ENCODE measurements around the gene BHLHE40. TPM values are rescaled to one million over a fixed set of nuclear protein-coding genes. Genes with fewer than 3 reads are reported as not detected.

Gene BHLHE40
- total and polyA plus RNA-seq, 10 of the 15 experiments (the other 5 are each of a cell fraction or from before 2014, with no cell fraction given): 25.2 to 106 (median 51.4) TPM

DNA sequence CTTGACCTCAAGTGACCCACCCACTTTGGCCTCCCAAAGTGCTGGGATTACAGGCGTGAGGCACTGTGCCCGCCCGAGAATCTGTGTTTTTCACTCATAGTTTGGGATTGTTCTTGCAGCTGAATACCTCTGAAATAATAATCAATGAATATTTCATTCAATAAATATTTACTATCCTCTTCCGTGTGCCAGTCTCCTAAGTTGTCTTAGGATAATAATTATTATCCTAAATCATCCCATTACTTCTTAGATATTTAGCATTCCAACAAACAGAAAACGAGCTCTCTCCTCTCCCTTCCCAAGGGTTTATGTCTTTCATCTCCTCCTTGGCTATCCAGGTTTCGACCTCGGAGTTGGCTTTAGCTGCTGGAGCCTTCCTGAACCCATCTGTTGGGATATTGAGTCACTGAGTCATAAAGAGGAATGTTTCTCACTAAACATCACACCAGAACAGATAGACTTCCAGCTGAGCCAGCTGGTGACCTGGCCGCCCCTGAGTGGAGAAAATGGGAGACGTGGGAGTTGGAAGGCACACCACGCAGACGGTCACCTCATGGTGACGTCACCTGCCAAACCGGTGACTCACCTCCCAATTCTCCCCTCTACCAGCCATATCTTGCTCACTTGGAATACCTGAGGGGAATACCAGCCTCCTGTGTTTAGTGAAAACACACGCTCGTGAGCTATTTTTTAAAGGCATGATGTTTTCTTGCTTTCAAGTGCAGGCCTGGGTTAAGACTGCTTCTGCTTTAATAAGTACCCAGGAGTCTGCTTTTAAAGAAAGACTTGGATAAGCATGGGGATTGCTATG, 43.9 kb downstream of the BHLHE40 start:
- H3K4me1 ChIP-seq (ENCODE audit: control insufficient read depth, insufficient read depth, low read length): peaks cover 42% of the 10 kb centered on the region
- 0 out of 2 replicates have a peak overlapping the region, but pooled peaks have one; percentile 18 for H3K27ac ChIP-seq (ENCODE audit: control insufficient read depth, insufficient read depth)
- H2AFZ ChIP-seq (ENCODE audit: control insufficient read depth, low read depth, low read length): peak overlapping the region; percentile 15; the same call in 1 of the 2 replicates
- BruUV-seq (replicated peaks): no TSS peak
- no peaks in the 10 kb centered on the region for H3K27me3 ChIP-seq (replicated peaks in 1 of 2; ENCODE audit: control insufficient read depth in 2 of 2, insufficient read depth in 2 of 2, low read length in 1 of 2)
- no peaks in the 10 kb centered on the region for H3K36me3 ChIP-seq (ENCODE audit: control insufficient read depth in 2 of 2, insufficient read depth in 2 of 2, low read length in 1 of 2)
- ATAC-seq (peak; percentile 8), DNase-seq (ENCODE audit: low read depth, low spot score) (no peak), FAIRE-seq (no peak)
- peaks cover 2% of the 10 kb centered on the region; the same call in 2 of the 3 replicates for H3K9me3 ChIP-seq (replicated peaks; ENCODE audit: control insufficient read depth, insufficient read depth, low read length)
- peak overlapping the region; percentile 28; the same call in 1 of the 2 replicates for H3K4me2 ChIP-seq (ENCODE audit: control insufficient read depth, insufficient read depth)
- no peaks in the 10 kb centered on the region for H4K20me1 ChIP-seq (ENCODE audit: control insufficient read depth, insufficient read depth)
- whole genome bisulfite sequencing (ENCODE audit: insufficient coverage, insufficient replicate concordance, low lambda C conversion rate, missing lambda C conversion rate): 47% methylated on average over 15 of the region's 15 CpGs
- ChIA-PET CTCF (interaction anchor here (0.6 to 7.5 kb wide), 15 partner anchors 10 to 312 kb away, joined by 3 to 63 read pairs (median 9); no protein-coding TSS in a partner anchor), POLR2A (interaction anchor here (0.6 to 8.5 kb wide), 16 partner anchors 11 to 1935 kb away, joined by 3 to 94 read pairs (median 5); partner anchors contain the start of gene BHLHE40), RAD21 (ENCODE audit: unreplicated experiment) (interaction anchor here (0.5 to 10.7 kb wide), 18 partner anchors 9 to 519 kb away, joined by 3 to 194 read pairs (median 4); partner anchors contain the start of gene BHLHE40), SMC1A (ENCODE audit: uncharacterized antibody, unreplicated experiment) (interaction anchor here (0.6 to 10.0 kb wide), 25 partner anchors 9 to 312 kb away, joined by 3 to 163 read pairs (median 6); partner anchors contain the start of gene BHLHE40)
- intact Hi-C loops (cut with micrococcal nuclease; ENCODE audit: unreplicated experiment): loop anchor here (2.0 kb wide), 1 partner anchor 16 kb away; no protein-coding TSS in a partner anchor
- H3K79me2 ChIP-seq (ENCODE audit: control insufficient read depth, insufficient read depth, low read length): no peaks in the 10 kb centered on the region
- H3K4me3 ChIP-seq: no peak overlapping the region
- in situ Hi-C loops (cut with MboI): no loop called here
- no peak overlapping the region for H3K9ac ChIP-seq (ENCODE audit: control insufficient read depth, insufficient read depth, low read length)
- TF ChIP-seq CREB1 (IDR thresholded peaks at IDR 0.05; ENCODE audit: low read depth) (peak; percentile 89), POLR2AphosphoS5 (IDR thresholded peaks at IDR 0.05; ENCODE audit: low read length) (no peak), EP300 (IDR thresholded peaks at IDR 0.05; ENCODE audit: borderline replicate concordance in 1 of 2, control insufficient read depth in 1 of 2, low read depth in 2 of 2, low read length in 2 of 2) (peak in 1 of 2 experiments; percentile 26; a peak in 1 of 4 replicates), HCFC1 (IDR thresholded peaks at IDR 0.05; ENCODE audit: low read length) (no peak), ASH2L (IDR thresholded peaks at IDR 0.05; ENCODE audit: borderline replicate concordance, low read depth) (no peak), NR2F1 (conservative IDR thresholded peaks at IDR 0.05) (peak; percentile 72), SMAD5 (IDR thresholded peaks at IDR 0.05; ENCODE audit: low read depth) (no peak), IRF4 (IDR thresholded peaks at IDR 0.05; ENCODE audit: low read depth, low read length) (no peak), HDGF (IDR thresholded peaks at IDR 0.05) (no peak), ETV6 (conservative IDR thresholded peaks at IDR 0.05 in 1 of 2, IDR thresholded peaks at IDR 0.05 in 1 of 2; ENCODE audit: borderline replicate concordance in 1 of 2, low read depth in 1 of 2) (0 out of 4 replicates have a peak, but pooled peaks of 1 of the 2 experiments have one; percentile 35), NBN (IDR thresholded peaks at IDR 0.05) (no peak)
- TF ChIP-seq, protein P1, sequence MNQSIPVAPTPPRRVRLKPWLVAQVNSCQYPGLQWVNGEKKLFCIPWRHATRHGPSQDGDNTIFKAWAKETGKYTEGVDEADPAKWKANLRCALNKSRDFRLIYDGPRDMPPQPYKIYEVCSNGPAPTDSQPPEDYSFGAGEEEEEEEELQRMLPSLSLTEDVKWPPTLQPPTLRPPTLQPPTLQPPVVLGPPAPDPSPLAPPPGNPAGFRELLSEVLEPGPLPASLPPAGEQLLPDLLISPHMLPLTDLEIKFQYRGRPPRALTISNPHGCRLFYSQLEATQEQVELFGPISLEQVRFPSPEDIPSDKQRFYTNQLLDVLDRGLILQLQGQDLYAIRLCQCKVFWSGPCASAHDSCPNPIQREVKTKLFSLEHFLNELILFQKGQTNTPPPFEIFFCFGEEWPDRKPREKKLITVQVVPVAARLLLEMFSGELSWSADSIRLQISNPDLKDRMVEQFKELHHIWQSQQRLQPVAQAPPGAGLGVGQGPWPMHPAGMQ (IDR thresholded peaks at IDR 0.05; ENCODE audit: borderline replicate concordance): no peak
- TF ChIP-seq, protein P2, sequence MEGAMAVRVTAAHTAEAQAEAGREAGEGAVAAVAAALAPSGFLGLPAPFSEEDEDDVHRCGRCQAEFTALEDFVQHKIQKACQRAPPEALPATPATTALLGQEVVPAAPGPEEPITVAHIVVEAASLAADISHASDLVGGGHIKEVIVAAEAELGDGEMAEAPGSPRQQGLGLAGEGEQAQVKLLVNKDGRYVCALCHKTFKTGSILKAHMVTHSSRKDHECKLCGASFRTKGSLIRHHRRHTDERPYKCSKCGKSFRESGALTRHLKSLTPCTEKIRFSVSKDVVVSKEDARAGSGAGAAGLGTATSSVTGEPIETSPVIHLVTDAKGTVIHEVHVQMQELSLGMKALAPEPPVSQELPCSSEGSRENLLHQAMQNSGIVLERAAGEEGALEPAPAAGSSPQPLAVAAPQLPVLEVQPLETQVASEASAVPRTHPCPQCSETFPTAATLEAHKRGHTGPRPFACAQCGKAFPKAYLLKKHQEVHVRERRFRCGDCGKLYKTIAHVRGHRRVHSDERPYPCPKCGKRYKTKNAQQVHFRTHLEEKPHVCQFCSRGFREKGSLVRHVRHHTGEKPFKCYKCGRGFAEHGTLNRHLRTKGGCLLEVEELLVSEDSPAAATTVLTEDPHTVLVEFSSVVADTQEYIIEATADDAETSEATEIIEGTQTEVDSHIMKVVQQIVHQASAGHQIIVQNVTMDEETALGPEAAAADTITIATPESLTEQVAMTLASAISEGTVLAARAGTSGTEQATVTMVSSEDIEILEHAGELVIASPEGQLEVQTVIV (IDR thresholded peaks at IDR 0.05; ENCODE audit: borderline replicate concordance, partially characterized antibody): no peak
- TF ChIP-seq, protein P3, sequence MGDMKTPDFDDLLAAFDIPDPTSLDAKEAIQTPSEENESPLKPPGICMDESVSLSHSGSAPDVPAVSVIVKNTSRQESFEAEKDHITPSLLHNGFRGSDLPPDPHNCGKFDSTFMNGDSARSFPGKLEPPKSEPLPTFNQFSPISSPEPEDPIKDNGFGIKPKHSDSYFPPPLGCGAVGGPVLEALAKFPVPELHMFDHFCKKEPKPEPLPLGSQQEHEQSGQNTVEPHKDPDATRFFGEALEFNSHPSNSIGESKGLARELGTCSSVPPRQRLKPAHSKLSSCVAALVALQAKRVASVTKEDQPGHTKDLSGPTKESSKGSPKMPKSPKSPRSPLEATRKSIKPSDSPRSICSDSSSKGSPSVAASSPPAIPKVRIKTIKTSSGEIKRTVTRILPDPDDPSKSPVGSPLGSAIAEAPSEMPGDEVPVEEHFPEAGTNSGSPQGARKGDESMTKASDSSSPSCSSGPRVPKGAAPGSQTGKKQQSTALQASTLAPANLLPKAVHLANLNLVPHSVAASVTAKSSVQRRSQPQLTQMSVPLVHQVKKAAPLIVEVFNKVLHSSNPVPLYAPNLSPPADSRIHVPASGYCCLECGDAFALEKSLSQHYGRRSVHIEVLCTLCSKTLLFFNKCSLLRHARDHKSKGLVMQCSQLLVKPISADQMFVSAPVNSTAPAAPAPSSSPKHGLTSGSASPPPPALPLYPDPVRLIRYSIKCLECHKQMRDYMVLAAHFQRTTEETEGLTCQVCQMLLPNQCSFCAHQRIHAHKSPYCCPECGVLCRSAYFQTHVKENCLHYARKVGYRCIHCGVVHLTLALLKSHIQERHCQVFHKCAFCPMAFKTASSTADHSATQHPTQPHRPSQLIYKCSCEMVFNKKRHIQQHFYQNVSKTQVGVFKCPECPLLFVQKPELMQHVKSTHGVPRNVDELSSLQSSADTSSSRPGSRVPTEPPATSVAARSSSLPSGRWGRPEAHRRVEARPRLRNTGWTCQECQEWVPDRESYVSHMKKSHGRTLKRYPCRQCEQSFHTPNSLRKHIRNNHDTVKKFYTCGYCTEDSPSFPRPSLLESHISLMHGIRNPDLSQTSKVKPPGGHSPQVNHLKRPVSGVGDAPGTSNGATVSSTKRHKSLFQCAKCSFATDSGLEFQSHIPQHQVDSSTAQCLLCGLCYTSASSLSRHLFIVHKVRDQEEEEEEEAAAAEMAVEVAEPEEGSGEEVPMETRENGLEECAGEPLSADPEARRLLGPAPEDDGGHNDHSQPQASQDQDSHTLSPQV (IDR thresholded peaks at IDR 0.05): no peak

Data from GM12878 (cell line).